Activated T-helper 9 cell treated with anti-CD3 and anti-CD28 coated beads, Interleukin-2, amount 50 U/mL, for 16 hours (primary cell): Measurements from ENCODE around the gene CCDC136.

Experiments used
- DNase-seq: peaks from one replicate; pipeline ENCODE4 v3.0.0-alpha.2; 2020; ENCODE audit warnings: low read depth

Gene CCDC136

GRCh38 chr7:128777156-128778123 is 14.3 kb upstream of the CCDC136 start:
- DNase-seq = no peak

GRCh38 chr7:128778946-128779345 is 12.8 kb upstream of the CCDC136 start:
- no peak for DNase-seq

- no peak for DNase-seq
Observed at GRCh38 chr7:128781126-128781525, 10.6 kb upstream of the CCDC136 start.

GRCh38 chr7:128781851-128782250 is 9.9 kb upstream of the CCDC136 start:
- DNase-seq = no peak

- DNase-seq = no peak
Observed at GRCh38 chr7:128783143-128783861, 8.5 kb upstream of the CCDC136 start.

GRCh38 chr7:128785738-128786137 is 6.0 kb upstream of the CCDC136 start:
- DNase-seq = no peak

- DNase-seq = no peak
Observed at GRCh38 chr7:128788446-128789412, 3.0 kb upstream of the CCDC136 start.

GRCh38 chr7:128790315-128791041 is 1.3 kb upstream of the CCDC136 start:
- no peak for DNase-seq

- no peak for DNase-seq
Observed at GRCh38 chr7:128791972-128792327, 182 bp downstream of the CCDC136 start.

- DNase-seq = no peak
Observed at GRCh38 chr7:128792471-128793180, 858 bp downstream of the CCDC136 start.

GRCh38 chr7:128793181-128793547 is 1.4 kb downstream of the CCDC136 start:
- DNase-seq = no peak

GRCh38 chr7:128794020-128794419 is 2.3 kb downstream of the CCDC136 start:
- no peak for DNase-seq

GRCh38 chr7:128794436-128794835 is 2.7 kb downstream of the CCDC136 start:
- no peak for DNase-seq

- no peak for DNase-seq
Observed at GRCh38 chr7:128795129-128795528, 3.4 kb downstream of the CCDC136 start.

GRCh38 chr7:128796327-128796726 is 4.6 kb downstream of the CCDC136 start:
- no peak for DNase-seq

GRCh38 chr7:128799451-128799850 is 7.7 kb downstream of the CCDC136 start:
- DNase-seq = no peak

GRCh38 chr7:128800567-128800966 is 8.8 kb downstream of the CCDC136 start:
- no peak for DNase-seq

GRCh38 chr7:128801003-128801402 is 9.2 kb downstream of the CCDC136 start:
- DNase-seq = no peak

- DNase-seq = no peak
Observed at GRCh38 chr7:128801667-128802418, 10.1 kb downstream of the CCDC136 start.

GRCh38 chr7:128804484-128804883 is 12.7 kb downstream of the CCDC136 start:
- DNase-seq = no peak
